Testis (tissue), 3 donors: ENCODE measurements around the gene LIN7A. TPM values are rescaled to one million over a fixed set of nuclear protein-coding genes. Genes with fewer than 3 reads are reported as not detected.

Experiments
- DNase-seq: peaks from one replicate; pipeline ENCODE4 v3.0.0-alpha.2; 2019
- H3K27ac ChIP-seq, 2 donors: fragments of 200-600 bp; sonication (generic); one replicate each; pipeline ENCODE4 v1.5.1; 2019
- H3K27me3 ChIP-seq: fragments of 200-600 bp; sonication (generic); one replicate; pipeline ENCODE4 v1.5.1; 2019
- H3K36me3 ChIP-seq: fragments of 200-600 bp; sonication (generic); one replicate; pipeline ENCODE4 v1.5.1; 2017; ENCODE audit warnings: low read depth; ENCODE audit errors: missing control alignments
- H3K4me1 ChIP-seq: fragments of 200-600 bp; sonication (generic); one replicate; pipeline ENCODE4 v1.5.1; 2019
- H3K4me3 ChIP-seq, 2 donors: fragments of 200-600 bp; sonication (generic); one replicate each; pipeline ENCODE4 v1.5.1; 2017 to 2019
- H3K9me3 ChIP-seq: fragments of 200-600 bp; sonication (generic); one replicate; pipeline ENCODE4 v1.5.1; 2017
- POLR2A ChIP-seq: fragments of 450-650 bp; IDR thresholded peaks from one replicate; pipeline ENCODE4 v1.6.1; 2017; ENCODE audit warnings: antibody characterized with exemption, mild to moderate bottlenecking, moderate library complexity
- WGBS, 2 donors: methylation state at CpG; one replicate each; pipeline ENCODE4 v1.1.5; 2018; 5-methylcytosine and 5-hydroxymethylcytosine counted together
- intact Hi-C: fragments of 100-400 bp; cut with DNase I; formaldehyde crosslinking; loops from one replicate; pipeline ENCODE4 v1.15.1; 2023; ENCODE audit warnings: low total_unique reads
- polyA plus RNA-seq: library from polyadenylated mRNA; stranded (reverse); fragments of 350-450 nt; fragmentation: Illumina TruSeq; extraction: RNeasy Lipid Tissue Mini Kit (QIAGEN cat#74804); gene quantifications from one replicate; pipeline ENCODE4 v1.2.3, GENCODE V29; 2014; ENCODE audit warnings: low read depth, low replicate concordance; ENCODE audit not compliant: insufficient read depth
- total RNA-seq, 2 donors: library from RNA; depleted of rRNA; stranded (reverse); fragments of >200 nt; gene quantifications; one replicate each; pipeline ENCODE4 v1.2.3, GENCODE V29; 2016
- TF ChIP-seq, protein P1 (sequence below), 3 experiments: fragments of 450-650 bp in 2 of 3; fragments of 200-600 bp in 1 of 3; sonication (generic) in 1 of 3; IDR thresholded peaks; one replicate each; pipeline ENCODE4 v1.5.1; 2016 to 2019; ENCODE audit warnings: antibody characterized with exemption in 3 of 3, mild to moderate bottlenecking in 2 of 3, moderate library complexity in 1 of 3

Gene LIN7A
- total and polyA plus RNA-seq, 3 donors from 2014 or later, result 5.8 to 48.6 (median 12.0) TPM

GRCh38 chr12:80977346-80977745 lies 39.6 kb upstream of the LIN7A start:
- no peak overlapping the region for H3K27ac ChIP-seq
- TF ChIP-seq, protein P1, sequence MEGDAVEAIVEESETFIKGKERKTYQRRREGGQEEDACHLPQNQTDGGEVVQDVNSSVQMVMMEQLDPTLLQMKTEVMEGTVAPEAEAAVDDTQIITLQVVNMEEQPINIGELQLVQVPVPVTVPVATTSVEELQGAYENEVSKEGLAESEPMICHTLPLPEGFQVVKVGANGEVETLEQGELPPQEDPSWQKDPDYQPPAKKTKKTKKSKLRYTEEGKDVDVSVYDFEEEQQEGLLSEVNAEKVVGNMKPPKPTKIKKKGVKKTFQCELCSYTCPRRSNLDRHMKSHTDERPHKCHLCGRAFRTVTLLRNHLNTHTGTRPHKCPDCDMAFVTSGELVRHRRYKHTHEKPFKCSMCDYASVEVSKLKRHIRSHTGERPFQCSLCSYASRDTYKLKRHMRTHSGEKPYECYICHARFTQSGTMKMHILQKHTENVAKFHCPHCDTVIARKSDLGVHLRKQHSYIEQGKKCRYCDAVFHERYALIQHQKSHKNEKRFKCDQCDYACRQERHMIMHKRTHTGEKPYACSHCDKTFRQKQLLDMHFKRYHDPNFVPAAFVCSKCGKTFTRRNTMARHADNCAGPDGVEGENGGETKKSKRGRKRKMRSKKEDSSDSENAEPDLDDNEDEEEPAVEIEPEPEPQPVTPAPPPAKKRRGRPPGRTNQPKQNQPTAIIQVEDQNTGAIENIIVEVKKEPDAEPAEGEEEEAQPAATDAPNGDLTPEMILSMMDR (IDR thresholded peaks at IDR 0.05), result no peak
- no peaks in the 10 kb centered on the region for H3K36me3 ChIP-seq
- no peaks in the 10 kb centered on the region for H3K4me1 ChIP-seq
- H3K27me3 ChIP-seq, result no peaks in the 10 kb centered on the region
- DNase-seq, result no peak
- 69 to 74% methylated on average over 6 of the region's 6 CpGs for WGBS, 2 donors
- no peak overlapping the region for H3K4me3 ChIP-seq
- no peaks in the 10 kb centered on the region for H3K9me3 ChIP-seq
- intact Hi-C loops, result no loop called here

DNA sequence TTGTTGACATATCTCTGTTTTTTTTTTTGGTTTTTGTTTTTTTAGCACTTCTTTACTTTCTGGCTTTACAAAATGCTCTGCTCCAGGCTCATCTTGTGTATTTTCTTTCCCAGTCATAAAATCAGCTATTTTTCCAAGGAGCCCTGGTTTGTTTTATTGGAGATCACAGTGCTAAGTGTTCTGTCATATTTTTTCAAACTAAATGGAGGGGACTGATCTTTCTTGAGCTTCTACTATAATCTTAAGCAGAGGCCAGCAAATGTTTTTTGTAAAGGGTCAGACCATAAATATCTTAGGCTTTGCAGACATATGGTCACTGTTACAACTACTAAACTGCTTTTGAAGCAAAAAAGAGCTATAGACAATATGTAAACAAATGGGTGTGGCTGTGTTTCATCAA lies 30.6 kb upstream of the LIN7A start:
- intact Hi-C loops, result no loop called here
- Histone ChIP-seq H3K9me3 (no peaks in the 10 kb centered on the region), H3K4me1 (no peaks in the 10 kb centered on the region), H3K4me3 (no peak overlapping the region), H3K36me3 (no peaks in the 10 kb centered on the region), H3K27ac (no peak overlapping the region), H3K27me3 (no peaks in the 10 kb centered on the region)
- TF ChIP-seq, protein P1 (IDR thresholded peaks at IDR 0.05), result no peak
- no peak for TF ChIP-seq POLR2A
- no peak for DNase-seq

- H3K4me1 ChIP-seq, result no peaks in the 10 kb centered on the region
- DNase-seq, result no peak
- H3K36me3 ChIP-seq, result no peaks in the 10 kb centered on the region
- H3K4me3 ChIP-seq, result no peak overlapping the region
- TF ChIP-seq POLR2A, result no peak
- TF ChIP-seq, protein P1 (IDR thresholded peaks at IDR 0.05), result no peak
- 65 to 73% methylated on average over 3 of the region's 3 CpGs for WGBS, 2 donors
- no peaks in the 10 kb centered on the region for H3K9me3 ChIP-seq
- no peak overlapping the region for H3K27ac ChIP-seq
- no peaks in the 10 kb centered on the region for H3K27me3 ChIP-seq
- intact Hi-C loops, result no loop called here
Measured at GRCh38 chr12:80967565-80967964, 29.8 kb upstream of the LIN7A start.

- Histone ChIP-seq H3K36me3 (no peaks in the 10 kb centered on the region), H3K4me3 (no peak overlapping the region), H3K27me3 (no peaks in the 10 kb centered on the region), H3K4me1 (no peaks in the 10 kb centered on the region), H3K9me3 (no peaks in the 10 kb centered on the region), H3K27ac (no peak overlapping the region)
- intact Hi-C loops, result no loop called here
- 79 to 92% methylated on average over 1 of the region's 1 CpG for WGBS, 2 donors
- TF ChIP-seq, protein P1 (IDR thresholded peaks at IDR 0.05), result no peak
- TF ChIP-seq POLR2A, result no peak
- no peak for DNase-seq
Measured at GRCh38 chr12:80966001-80966400, 28.3 kb upstream of the LIN7A start.

- no peak for TF ChIP-seq POLR2A
- TF ChIP-seq, protein P1 (IDR thresholded peaks at IDR 0.05), result no peak
- 90 to 92% methylated on average over 5 of the region's 5 CpGs for WGBS, 2 donors
- Histone ChIP-seq H3K4me3 (no peak overlapping the region), H3K27ac (no peak overlapping the region), H3K4me1 (no peaks in the 10 kb centered on the region), H3K36me3 (no peaks in the 10 kb centered on the region), H3K9me3 (no peaks in the 10 kb centered on the region), H3K27me3 (no peaks in the 10 kb centered on the region)
- intact Hi-C loops, result no loop called here
- no peak for DNase-seq
Measured at GRCh38 chr12:80958162-80958561, 20.4 kb upstream of the LIN7A start.
